DMS114 treated with DMSO at 0.1 percent for 48 hours (cell line): ENCODE results near the gene POMGNT2.
A peak's percentile ranks its signal among the peaks of the same experiment; 100 is the strongest.

Experiments
- DNase-seq: peaks from one replicate; lab custom pipeline; 2025; ENCODE audit not compliant: unreplicated experiment; lab: John Stamatoyannopoulos, UW

The POMGNT2 gene

GRCh38 chr3:43105596-43106292 lies at the start of gene POMGNT2:
TSS of gene POMGNT2 (minus strand) at chr3:43106079. CDS start at chr3:43081431, 24,648 bp downstream.
- DNase-seq: peak; percentile 76

- DNase-seq: no peak
These were observed 49.1 kb upstream of the POMGNT2 start for GRCh38 chr3:43154980-43155379.

GRCh38 chr3:43153216-43154083 lies 47.6 kb upstream of the POMGNT2 start:
- DNase-seq: no peak

GRCh38 chr3:43152649-43153048 lies 46.8 kb upstream of the POMGNT2 start:
- DNase-seq: no peak

DNA sequence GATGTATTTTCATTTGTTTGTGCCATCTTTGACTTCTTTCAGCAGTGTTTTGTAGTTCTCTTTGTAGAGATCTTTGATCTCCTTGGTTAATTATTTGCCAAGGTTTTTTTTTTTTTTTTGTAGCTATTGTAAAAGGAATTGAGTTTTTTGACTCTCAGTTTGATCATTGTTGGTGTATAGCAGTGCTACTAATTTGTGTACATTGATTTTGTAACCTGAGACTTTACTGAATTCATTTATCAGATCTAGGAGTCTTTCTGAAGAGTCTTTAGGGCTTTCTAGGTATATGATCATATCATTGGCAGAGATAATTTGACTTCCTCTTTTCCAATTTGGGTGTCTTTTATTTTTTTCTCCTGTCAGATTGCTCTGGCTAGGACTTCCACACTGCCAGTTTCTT lies 42.2 kb upstream of the POMGNT2 start:
- no peak for DNase-seq

DNA sequence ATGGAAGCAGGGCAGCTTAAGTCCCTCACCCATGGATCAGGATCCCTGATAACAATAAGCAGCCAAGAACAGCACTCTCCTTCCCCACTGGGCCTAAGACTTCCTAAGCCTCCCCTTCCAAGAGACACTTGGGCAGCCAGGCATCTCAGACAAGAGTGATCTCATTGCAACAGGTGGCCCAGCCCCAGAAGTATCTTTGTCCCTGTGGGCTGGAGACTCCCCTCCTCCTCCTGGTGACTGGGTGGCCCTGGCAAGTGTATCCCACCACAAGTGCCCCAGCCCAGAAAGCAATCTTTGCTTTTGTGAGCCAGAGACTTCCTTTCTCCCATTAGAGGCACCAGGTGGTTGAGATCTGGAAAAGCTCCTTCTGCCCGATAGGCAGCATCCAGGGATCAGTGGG lies 40.7 kb upstream of the POMGNT2 start:
- no peak for DNase-seq

DNA sequence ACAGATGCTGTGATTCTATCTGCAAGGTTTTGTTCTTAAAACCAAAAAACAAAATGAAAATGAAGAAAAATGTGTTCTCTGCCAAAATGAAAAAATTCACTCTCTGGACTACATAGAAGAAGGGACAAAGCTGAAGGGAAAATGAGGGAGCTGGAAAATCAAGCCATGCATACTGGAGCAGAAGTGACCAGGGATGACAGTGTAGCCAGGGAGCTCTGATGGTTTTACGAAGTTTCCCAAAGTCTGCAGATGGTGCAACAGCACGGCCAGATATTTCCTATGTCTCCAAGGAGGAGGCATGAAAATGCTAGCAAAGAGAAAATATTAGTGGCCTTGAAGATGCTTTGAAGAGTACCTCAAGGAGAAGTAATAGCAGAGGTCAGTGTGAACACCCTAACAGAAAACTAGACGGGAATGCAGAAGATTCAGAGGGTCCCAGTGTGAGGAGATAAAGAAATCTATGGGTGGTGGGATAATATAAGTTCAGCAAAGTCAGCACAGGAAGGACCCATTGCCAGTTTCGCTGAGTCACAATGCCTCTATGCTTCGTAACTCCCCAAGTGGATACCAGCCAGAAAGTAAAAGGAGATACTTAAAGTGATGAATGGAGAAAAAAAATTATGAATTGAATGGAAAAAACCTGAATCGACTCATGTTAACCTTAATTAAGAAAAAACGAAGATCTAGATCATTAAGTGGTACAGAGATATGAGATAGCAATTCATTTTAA lies 39.0 kb upstream of the POMGNT2 start:
- DNase-seq: no peak

DNA sequence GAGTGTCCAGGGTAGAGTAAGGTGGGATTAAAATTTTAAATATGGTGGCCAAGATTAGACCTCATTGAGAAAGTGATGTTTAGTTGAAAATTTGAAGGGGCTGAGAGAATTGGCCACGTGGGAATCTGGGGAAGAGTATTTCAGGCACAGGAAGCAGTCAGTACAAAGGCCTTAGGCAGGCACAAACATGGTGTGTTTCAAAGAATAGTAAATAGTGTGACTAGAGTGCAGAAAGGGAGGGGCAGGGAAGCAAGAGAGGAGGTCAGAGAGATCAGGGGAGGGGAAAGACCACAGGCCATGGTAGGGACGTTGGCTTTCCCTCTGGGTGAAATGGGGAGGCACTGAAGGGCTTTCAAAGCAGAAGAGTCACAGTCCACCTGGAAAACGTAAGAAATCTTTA lies 36.6 kb upstream of the POMGNT2 start:
- no peak for DNase-seq

DNA sequence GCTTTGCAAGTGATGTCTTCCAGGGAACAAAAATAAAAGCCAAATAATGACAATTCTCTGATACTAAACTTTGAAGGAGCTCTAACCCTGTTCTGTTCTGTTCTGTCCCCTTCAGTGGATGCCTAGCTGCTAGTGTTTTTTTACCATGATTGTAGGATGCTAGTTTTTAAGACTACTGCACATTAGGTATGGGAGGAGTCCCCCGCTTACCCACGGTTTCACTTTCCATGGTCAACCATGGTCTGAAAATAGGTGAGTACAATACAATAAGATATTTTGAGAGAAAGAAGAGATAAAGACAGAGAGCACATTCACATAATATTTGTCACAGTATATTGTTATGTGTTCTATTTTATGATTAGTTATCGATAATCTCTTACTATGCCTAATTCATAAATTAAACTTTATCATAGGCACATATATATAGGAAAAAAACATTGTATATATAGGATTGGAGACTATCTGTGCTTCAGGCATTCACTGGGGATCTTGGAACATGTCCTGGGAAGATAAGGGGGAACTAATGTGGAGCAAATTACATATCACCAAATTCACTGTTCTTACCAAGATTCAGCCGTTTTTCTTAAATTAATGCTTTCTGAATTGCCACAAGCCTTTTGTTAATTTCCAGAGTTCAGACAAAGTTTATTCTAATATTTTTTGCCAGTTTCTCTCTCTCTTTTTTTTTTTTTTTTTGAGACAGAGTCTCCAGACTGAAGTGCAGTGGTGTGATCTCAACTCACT lies 32.8 kb upstream of the POMGNT2 start:
- no peak for DNase-seq

- no peak for DNase-seq
These were observed 27.2 kb upstream of the POMGNT2 start for GRCh38 chr3:43132870-43133636.

- DNase-seq: no peak
These were observed 26.3 kb upstream of the POMGNT2 start for GRCh38 chr3:43132193-43132592.

- DNase-seq: no peak
These were observed 22.6 kb upstream of the POMGNT2 start for GRCh38 chr3:43128464-43128863.

DNA sequence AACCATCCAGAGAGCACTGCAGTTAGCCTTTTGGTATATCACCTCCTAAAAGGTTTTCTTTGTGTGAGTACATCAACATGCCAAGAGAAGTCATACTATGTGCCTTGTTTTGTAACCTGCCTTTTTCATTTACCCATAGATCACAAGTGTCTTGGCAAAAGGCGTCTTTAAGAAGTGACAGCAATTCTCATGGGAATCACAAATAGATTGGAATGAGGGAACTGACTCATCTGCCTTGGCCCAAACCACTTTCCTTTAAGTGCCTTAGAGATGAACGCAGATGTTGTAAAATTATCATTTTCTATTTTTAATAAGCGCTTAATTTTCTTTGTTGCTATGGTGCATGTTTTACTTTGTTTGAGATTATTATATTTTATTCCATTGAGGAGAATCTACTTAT lies 20.7 kb upstream of the POMGNT2 start:
- no peak for DNase-seq

DNA sequence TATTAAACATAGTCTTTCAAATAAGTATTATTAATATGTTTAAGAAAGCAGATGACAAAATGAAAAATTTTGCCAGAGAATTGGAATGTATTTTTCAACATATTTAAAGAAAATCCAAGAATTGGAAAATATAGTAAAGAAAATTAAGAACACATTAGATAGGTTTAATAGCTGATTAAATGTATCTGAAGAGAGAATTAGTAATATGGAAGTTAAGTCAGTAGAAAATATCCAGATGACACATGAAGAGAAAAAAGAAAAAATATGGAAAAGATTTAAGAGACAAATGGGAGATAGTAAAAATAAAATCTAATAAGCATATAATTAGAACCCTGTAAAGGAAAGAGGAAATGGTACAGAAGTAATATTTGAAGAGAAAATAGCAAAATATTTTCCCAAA lies 18.0 kb upstream of the POMGNT2 start:
- DNase-seq: no peak

DNA sequence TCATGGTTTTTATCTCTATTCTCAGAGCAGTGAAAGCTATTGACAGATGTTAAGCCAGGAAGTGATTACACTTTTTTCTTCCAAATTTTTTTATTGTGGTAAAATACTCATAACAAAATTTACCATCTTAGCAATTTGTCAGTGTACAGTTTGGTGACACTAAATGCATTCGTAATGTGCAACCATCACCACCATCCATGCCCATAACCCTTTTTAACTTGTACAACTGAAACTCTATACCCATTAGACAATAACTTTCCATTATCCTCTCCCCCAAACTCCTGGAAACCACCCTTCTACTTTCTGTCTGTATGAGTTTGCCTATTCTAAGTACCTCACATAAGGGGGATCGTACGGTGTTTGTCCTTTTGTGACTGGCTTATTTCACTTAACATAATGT lies 15.1 kb upstream of the POMGNT2 start:
- no peak for DNase-seq

- no peak for DNase-seq
These were observed 11.4 kb upstream of the POMGNT2 start for GRCh38 chr3:43117257-43117656.

- DNase-seq: no peak
These were observed 7.8 kb upstream of the POMGNT2 start for GRCh38 chr3:43113671-43114070.

GRCh38 chr3:43106293-43106628 lies 382 bp upstream of the POMGNT2 start:
- DNase-seq: no peak

DNA sequence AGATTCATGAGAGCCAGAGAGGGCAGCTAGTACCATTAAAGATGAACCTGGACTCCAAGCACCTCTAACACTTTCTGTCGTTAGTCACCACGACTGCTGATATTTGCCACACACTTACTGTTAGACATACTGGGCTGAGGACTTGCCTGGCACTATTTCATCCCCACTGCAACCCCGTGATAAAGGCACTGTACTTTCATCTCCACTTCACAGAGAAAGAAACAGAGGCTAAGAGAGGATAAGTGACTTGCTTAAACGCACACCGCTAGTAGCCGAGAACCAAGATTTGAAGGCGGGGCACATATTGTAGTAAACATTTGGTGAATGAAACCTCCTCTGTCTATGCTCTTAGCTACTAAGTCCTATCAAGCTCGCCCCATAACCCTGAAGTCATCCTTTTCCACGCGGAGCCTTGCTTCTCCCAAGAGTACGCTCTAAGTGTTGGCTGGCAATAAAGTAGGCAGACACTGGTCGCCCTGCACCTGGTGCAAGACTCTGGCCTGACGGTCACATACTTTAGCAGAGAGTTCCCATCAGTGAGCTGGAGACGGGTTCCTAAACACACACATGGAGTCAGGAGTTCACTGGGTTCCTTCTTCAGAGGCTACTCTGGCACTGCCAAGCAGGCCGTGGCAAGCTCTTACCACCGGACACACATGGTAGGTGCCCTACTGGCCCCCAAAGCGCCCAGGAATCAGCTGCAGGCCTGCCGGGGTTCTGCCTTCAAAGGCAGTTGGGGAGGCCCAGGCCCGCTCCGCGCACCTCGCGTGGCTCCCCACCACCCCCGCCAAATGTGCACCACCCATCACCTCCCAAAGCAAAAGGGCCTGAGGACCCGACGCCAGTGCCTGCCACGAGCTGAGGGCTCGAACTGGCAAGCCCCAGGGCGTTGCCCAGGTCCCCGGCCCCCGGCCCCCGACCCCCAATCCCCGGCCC lies 951 bp downstream of the POMGNT2 start:
- DNase-seq: no peak
